HG03064 (cell line): ENCODE measurements around the gene KRT36.

Source experiments
- ATAC-seq: cut with Tn5 transposase; IDR thresholded peaks from one replicate; pipeline ENCODE4 v1.9.1; 2021; ENCODE audit warnings: low read depth; ENCODE audit not compliant: unreplicated experiment

KRT36 gene

DNA sequence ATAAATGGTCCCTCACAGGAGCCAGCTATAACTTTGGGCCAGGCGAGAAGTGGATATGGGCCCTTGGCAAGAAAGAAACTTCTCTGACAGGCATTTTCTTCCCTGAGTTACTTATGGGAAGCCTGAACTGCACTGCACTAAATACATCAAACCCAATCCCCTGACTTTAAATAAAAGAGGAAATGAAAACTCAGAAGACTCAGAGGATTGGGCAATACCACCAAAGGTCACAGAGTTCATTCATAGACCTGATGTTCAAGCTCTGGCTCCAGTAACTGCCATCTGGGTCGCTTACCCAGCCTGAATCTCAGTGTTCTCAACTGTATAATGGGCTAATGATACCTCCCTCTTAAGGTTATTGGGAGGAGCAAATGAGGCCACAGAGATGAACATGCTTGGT lies 9.6 kb downstream of the KRT36 start:
- ATAC-seq: no peak

DNA sequence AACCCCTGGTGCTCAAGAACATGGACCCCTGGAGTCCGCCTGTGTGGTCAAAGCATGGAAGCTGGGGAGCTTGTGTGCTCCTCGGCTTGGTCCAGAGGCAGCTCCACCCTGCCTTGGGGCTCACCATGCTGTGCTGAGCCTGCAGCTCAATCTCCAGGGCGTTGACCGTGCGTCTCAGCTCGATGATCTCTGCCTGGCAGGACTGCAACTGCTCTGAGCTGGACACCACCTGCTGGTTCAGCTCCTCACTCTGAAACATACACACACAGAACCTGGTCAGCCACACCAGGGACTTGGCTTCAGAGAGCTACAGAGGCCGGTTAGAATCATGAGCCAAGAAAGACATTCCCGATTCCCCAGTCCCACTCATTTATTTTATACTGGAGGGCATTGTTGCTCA lies 11.5 kb downstream of the KRT36 start:
- no peak for ATAC-seq

DNA sequence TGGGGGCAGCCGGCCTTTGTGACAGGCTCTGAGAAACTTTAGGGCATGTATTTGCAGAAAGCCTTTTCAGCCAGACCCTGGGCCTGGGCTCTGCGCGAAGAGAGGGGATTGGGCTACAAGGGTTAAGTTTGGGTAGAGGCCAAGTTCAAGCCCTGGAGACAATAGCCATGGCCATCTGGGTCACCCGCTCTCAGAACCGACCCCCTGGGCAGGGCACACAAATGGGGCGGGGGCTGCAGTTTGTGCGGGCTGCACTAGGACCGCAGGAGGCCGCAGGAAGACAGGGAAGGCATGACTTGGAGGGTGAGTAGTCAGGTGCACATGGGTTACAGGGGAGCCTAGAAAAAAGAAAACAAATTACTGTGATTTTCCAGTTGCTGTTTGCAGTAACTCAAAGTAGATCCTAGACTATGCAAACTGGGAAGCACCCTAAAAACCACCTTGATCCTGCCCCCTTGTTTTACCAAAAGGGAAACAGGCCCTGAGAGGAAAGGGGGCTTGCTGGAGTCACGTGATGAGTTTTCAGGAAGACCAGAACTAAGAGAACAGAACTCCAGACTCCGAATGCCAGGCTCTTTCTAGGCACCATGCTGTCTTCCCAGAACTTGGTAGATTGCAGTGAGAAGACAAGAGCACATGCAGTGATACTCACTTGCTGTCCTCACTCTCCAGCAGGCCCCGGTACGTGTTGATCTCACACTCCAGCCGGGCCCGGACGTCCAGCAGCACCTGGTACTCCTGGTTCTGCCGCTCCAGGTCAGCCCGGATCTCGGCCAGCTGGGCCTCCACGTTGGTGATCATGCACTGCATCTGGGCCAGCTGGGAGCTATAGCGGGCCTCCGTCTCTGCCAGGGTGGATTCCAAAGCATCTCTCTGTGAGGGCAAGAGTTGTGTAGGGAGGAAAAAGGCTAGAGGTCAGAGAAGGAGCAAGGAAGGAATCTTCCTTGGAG lies 12.6 kb downstream of the KRT36 start:
- ATAC-seq: no peak

DNA sequence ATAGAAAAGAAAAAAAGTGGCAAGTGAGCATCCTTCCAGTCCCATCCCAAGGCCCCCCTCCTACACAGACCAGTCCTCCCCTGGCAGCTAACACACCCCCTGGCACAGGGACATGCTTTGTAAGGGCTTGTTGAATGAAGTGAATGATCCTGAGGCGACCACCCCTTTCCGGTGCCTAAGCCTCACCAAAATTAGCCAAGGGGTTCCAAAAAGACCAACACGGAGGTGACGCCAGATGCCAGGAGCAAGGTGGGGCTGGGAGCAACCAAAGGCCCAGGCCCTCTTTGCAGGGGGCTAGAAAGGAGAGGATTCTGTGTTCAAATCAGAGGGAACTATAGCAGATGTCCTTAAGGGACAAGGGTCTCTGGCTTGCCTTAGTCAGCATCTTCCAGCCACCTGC lies 14.3 kb downstream of the KRT36 start:
- no peak for ATAC-seq

DNA sequence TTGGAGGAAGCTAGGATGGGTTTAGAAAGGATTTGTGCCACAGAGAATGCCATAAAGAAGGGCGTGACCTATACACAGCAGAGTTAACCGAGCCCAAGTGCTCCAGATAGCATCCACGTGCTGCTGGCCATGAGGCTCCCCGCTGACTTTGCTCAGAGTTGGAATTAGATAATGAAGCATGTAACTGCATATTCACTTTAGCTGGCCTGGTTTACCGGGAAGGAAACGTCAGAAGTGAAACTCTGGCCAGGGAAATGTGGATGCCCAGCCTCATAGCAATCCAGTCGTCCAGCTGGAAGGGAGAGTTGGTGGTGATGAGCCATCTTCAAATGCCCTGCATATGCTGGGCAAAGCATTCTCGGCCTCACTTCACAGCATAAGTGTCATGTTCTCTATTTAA lies 14.8 kb downstream of the KRT36 start:
- ATAC-seq: no peak

DNA sequence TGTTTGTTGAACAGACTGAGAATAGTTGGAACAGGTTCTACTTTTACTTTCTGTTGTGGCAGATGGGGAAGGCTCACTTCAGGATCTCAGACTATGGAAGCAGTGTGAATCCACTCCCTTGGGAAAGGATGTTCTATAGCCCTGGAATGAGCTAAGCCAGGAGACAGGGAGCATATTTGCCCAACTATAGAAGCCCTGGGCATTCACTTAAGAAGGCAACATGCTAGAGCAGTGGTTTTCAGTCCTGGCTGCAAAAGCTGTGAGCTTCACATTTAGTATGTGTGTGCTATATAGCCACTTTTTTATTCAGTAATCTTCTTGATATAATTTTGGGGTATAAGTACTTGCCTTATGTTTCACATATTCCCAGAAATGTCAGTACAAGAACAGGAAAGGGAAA lies 21.4 kb downstream of the KRT36 start:
- no peak for ATAC-seq

DNA sequence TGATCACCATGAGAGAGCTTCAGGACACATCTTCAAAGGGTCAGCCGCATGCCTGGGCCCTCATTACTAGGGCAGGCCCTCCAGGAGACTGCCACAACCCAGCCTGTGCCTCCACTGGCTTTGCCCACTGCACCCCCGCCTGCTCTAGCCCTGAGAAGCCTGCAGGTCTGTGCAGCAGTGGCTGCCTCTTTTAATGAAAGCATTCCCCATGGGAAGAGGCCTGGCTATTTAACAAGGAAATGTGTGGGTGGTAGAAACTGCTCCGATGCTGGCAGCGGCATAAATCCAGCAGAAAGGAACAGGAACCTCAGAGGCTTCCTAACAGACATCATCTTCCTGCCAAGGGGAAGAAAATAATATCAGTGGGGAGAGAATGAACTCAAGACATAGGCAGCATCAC lies 22.1 kb downstream of the KRT36 start:
- no peak for ATAC-seq

DNA sequence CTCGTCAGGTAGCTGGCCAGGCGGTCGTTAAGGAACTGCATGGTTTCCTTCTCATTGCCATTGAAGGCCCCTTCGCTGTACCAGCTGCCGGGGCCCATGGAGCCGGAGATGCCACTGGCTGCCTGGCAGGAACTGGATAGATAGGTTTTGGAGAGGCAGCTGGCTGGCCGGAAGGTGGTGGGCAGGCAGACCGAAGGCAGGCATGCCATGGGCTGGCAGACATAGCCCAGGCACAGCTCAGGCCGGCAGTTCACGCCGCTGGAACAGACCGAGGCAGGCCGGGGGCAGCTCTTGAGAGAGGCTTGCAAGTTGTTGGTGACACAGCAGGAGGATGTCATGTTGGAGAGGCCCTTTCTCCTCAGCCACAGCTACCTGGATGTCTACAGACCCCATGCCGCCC lies 22.7 kb downstream of the KRT36 start, which contains the start of gene KRT32:
KRT32 (minus strand) TSS at position 399 of the 400 bp plus-strand sequence; CDS start at position 338, 61 bp downstream.
- ATAC-seq: no peak

DNA sequence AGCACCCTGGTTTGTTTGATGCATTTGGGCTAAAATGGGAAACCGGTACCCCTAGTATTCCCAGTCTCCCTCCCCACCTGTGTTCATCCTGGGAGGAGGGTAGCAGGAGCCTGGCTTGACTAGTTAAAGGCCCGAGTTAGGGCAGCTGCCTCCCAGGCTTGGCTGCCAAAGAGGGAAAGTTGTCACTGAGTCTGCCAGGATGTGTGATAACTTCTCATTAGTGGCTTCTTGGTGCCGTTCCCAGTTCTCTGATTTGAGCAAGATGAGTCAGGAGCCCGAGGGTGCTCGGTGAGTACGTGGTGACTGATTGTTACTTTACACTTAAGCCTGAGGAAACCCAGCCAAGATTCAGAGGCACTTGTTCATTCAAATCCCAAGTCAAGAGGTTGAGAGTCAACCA lies 25.0 kb downstream of the KRT36 start:
- no peak for ATAC-seq

DNA sequence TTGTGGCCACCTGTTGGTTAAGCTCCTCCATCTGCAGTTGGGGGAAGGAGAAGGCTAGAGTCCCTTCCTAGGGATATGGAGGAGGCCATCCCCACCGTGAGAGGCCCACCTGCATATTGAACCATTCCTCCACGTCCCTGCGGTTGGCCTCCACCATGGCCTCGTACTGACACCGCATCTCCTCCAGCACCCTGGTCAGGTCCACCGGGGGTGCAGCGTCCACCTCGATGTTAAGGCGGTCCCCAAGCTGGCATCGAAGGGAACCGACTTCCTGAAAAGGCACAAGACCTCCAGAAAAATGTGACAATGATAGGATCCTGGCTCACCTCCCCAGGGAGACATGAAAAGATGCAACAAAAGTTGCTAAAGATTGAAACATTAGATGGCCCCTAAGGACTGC lies 25.5 kb downstream of the KRT36 start:
- ATAC-seq: no peak

DNA sequence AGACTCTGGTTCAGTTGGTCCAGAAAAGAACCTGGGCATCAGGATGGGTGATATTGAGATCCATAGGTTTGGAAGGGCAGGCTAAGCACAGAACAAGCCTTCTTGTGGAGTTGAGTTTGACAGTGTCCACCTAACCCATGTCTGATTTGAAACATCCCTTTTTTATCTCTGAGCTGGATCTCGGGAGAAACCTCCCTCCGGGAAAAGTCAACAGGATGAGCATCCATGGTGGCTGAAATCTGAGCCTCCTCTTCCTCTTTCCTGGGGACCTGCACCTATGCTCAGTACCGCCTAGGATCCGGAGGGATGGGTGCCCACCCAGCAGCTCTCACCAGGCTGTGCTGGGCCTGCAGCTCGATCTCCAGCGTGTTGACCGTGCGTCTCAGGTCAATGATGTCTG lies 26.0 kb downstream of the KRT36 start:
- no peak for ATAC-seq

DNA sequence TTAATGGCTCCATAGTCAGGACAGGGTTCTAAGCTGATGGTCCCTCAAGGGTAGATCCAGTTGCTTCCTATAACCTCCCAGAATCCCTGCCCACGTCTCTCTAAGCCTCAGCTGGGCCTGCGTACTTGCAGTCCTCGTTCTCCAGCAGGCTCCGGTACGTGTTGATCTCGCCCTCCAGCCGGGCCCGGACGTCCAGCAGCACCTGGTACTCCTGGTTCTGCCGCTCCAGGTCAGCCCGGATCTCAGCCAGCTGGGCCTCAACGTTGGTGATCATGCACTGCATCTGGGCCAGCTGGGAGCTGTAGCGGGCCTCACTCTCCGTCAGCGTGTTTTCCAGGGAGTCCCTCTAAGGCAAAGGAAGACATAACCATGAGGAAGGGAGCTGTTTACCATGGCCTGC lies 27.0 kb downstream of the KRT36 start:
- ATAC-seq: no peak

DNA sequence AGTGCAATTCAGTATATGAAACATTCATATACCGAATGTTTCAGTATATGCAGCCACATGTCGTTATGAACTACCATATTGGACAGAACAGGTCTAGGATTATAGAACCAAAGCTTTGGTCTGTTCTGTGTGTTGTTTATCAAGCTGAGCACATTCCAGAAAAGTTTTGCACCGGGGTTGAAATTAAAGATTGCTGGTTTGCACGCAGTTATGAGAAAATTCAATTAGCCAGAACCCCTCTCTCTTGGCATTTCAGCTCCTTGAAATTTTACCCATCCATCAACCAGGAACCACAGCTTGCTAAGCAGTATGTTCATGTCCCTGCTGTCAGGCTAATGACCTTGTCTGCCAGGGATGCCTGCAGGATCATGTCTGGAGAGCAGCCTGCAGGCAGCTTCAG lies 32.0 kb downstream of the KRT36 start:
- no peak for ATAC-seq

DNA sequence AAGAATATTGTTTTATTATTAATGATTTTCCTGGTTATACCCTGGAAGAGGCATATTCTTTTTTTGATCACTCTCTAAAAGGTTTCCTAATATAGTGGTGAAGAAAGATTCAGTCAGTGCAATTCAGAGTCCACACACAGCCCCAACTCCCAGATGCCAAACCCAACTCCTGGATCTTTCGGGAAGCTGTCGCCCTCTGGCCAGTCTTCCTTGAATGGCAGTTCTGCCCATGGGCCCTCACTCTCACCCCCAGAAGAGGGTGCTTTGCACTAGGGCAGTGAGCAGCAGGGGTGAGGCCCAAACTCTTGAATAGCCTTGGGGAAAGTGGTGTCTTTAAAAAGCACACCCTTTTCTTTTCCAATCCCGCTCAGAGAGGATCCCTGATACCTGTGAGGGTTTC lies 33.5 kb downstream of the KRT36 start:
- ATAC-seq: no peak

DNA sequence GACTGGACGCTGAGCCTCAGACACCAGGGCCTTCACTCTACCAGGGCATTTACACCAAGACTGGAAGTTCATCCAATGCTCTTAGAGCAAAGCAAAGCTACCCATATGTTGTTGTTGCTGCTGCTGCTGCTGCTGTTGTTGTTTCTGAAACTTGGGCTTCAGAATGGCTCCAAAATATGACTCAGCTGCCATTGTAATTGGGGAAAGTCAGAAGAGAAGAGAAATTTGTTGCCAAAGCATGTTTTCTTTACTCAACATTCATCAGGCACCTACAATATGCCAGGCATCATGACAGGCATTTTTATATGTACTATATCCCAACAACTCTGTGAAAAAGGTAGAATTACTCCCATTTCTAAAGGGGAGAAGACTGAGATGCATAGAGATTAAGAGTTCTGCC lies 34.5 kb downstream of the KRT36 start:
- ATAC-seq: no peak

DNA sequence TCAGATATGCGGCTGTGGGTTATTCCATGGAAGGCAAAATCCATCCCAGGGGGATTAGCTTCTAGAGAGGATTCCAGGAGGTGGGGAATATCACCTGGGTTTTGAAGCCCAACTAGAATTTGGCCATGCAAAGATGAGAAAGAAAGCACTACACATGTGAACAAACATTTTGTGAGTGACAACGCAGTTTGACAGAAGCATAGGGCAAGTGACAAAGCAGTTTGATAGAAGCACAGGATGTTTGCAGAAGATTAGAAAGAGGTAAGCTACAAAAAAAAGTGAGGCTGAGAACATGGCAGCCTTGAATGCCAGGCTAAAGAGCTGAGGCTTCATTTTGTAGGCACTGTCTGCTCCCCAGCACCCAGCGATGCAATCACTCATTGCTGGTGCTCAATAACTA lies 36.6 kb downstream of the KRT36 start:
- ATAC-seq: no peak

DNA sequence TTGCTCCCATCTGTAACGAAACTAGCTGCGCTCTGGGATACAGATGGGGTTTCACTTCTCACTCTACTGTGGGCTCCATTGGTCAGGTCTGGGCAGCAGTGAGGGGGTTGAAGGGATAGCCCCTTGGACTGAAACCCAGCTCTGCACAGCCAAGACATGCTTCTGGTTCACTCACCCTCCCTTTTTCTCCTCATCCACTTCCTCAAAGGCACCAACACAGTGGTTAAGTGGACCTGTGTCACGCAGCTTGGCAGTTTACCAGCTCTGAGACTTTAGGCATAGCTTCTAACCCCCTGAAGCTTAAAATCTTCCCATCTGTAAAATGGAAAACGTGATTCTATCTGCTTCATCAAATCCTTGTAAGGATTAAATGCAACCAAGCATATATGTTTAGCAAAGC lies 37.4 kb downstream of the KRT36 start:
- no peak for ATAC-seq

DNA sequence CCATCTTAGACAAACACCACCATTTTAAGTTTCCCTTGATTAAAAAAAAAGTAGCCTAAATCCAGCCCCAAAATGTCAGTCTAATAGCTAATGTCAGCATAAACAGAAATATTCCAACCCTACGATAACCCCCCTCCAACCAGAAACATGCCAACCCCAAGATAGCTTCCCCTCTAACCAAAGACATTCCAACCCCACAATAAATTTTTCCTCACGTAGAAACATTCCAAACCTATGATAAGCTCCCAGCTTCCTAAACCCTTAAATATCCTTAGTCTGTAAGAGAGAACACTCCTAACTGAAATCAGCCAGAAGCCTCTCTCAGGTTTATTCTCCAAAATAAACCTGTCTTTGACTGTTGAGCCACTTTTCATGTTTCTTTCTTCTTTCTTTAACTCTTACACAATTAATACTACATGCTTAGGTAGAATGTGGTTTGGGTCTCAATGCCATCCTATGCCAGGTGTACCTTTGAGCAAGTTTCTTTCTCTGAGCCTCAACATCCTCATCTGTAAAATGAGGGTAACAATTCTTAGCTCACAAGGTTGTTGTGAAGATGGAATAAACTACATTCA lies 38.5 kb downstream of the KRT36 start:
- no peak for ATAC-seq

DNA sequence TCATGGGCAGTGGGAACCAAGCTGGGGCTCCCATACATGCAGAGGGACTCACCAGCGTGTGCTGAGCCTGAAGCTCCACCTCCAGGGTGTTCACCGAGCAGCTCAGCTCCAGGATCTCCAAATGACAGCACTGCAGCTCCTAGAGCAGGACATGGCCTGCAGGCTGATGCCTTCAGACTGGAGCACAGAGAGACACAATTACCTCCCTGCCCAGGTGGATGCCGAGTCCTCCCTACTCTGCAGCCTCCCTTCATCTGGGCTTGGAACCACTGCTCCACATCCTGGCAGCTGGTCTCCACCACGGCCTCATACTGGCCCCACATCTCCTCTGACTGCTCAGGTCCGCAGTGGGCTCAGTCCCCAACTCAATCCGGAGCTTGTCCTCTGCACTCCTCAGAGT lies 40.7 kb downstream of the KRT36 start:
- ATAC-seq: no peak

DNA sequence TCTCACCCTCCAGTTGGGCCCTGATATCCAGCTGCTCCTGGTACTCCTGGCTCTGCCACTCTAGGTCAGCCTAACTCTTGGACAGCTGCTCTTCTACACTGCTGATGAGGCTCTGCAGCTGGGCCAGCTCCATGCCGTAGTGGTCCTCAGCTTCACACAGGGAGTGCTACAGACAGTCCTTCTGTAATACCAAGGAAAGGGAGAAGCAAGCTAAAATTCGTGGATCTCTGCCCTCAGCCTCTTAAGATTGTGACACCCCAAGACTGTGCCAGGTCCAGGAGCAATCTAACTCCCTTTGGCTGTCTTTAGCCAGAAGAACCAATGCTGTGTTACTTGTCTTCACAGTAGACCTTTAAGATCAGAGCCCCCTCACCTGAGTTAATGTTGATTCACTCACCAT lies 41.2 kb downstream of the KRT36 start:
- ATAC-seq: no peak

DNA sequence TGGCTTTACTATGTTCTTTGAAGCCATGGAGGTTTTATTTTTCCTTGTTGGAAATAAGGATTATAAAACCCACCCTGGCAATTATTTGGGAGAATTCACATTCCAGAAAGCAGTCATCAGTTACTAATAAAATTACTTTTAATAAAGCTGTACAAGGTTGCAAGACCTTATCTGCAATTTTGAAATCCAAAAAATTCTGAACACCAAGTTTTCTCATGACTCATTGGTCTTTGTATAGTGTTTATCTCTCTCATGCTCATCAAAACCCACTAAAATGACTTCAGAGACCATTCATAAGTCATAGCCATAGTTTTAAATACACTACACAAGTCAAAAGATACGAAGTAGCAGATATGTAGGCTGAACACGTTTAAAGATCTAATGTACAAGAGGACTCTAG lies 42.9 kb downstream of the KRT36 start:
- no peak for ATAC-seq

DNA sequence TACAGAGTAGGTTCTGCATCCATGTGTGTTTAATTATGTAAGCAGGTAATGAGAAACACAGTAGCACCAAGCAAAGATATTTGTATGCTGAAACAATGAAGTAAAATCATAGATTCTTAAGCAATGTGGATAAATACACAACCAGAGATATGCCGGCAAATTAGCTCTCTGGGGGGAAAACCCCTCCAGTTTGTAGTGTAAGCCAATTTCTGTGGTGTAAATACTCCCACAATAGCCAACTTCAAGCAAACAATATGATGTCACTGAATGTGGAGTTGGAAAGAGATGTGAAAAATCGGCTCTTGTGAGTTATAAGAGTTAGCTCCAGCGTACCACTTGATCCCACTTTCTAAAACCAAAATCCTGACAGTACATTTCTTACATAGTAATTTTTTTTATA lies 45.1 kb downstream of the KRT36 start:
- no peak for ATAC-seq
